Keratinocyte (primary cell): ENCODE results near the gene ERMAP. TPM values are rescaled to one million over a fixed set of nuclear protein-coding genes. Genes with fewer than 3 reads are reported as not detected.

Source experiments
- DNase-seq: peaks from one replicate; pipeline ENCODE4 v3.0.0-alpha.2; 2011; ENCODE audit warnings: low read depth, missing footprints, low spot score
- FAIRE-seq: peaks from 2 replicates; lab custom pipeline; 2011; peaks lifted over from hg19 to GRCh38; lab: Jason Lieb, UNC
- H2AFZ ChIP-seq: 2 replicates; pipeline ENCODE4 v1.6.0; 2012; ENCODE audit warnings: low read length, control low read depth, inconsistent platforms; ENCODE audit not compliant: control insufficient read depth
- H3K27ac ChIP-seq: 2 replicates; pipeline ENCODE4 v1.5.1; 2011; ENCODE audit warnings: low read length; ENCODE audit not compliant: control insufficient read depth, insufficient read depth
- H3K27me3 ChIP-seq: 3 replicates; pipeline ENCODE4 v1.6.0; 2011; ENCODE audit warnings: low read length; ENCODE audit not compliant: control insufficient read depth, insufficient read depth; ENCODE audit errors: extremely low read depth
- H3K36me3 ChIP-seq, 2 experiments: 2 replicates in 1 of 2; 3 replicates in 1 of 2; pipeline ENCODE4 v1.5.1; 2011; ENCODE audit warnings: low read length in 2 of 2, mild to moderate bottlenecking in 1 of 2; ENCODE audit not compliant: control insufficient read depth in 2 of 2, insufficient read depth in 2 of 2; ENCODE audit errors: extremely low read depth in 1 of 2
- H3K4me1 ChIP-seq: 3 replicates; pipeline ENCODE4 v1.5.1; 2011; ENCODE audit warnings: low read length; ENCODE audit not compliant: control insufficient read depth, insufficient read depth; ENCODE audit errors: extremely low read depth
- H3K4me2 ChIP-seq: 3 replicates; pipeline ENCODE4 v1.6.0; 2011; ENCODE audit warnings: low read depth, low read length; ENCODE audit not compliant: control insufficient read depth, insufficient read depth; ENCODE audit errors: extremely low read depth
- H3K4me3 ChIP-seq, 3 experiments: fragments of 200-600 bp in 1 of 3; sonication (generic) in 1 of 3; 2 replicates in 2 of 3; 3 replicates in 1 of 3; pipeline ENCODE4 v1.5.1; 2011 to 2016; ENCODE audit warnings: low read length in 3 of 3, mild to moderate bottlenecking in 3 of 3, control low read depth in 2 of 3, inconsistent platforms in 1 of 3, low read depth in 1 of 3, mixed read lengths in 1 of 3, mixed run types in 1 of 3, moderate library complexity in 1 of 3; ENCODE audit not compliant: control insufficient read depth in 2 of 3, insufficient read depth in 2 of 3; ENCODE audit errors: extremely low read depth in 1 of 3
- H3K79me2 ChIP-seq: 2 replicates; pipeline ENCODE4 v1.6.0; 2012; ENCODE audit warnings: low read length; ENCODE audit not compliant: control insufficient read depth, insufficient read depth
- H3K9ac ChIP-seq: 3 replicates; pipeline ENCODE4 v1.6.0; 2011; ENCODE audit warnings: low read length; ENCODE audit not compliant: control insufficient read depth, insufficient read depth; ENCODE audit errors: extremely low read depth
- H3K9me1 ChIP-seq: 3 replicates; pipeline ENCODE4 v1.6.0; 2011; ENCODE audit warnings: low read length; ENCODE audit not compliant: control insufficient read depth, insufficient read depth; ENCODE audit errors: extremely low read depth
- H3K9me3 ChIP-seq: 2 replicates; pipeline ENCODE4 v1.5.1; 2012; ENCODE audit warnings: low read depth, low read length; ENCODE audit not compliant: control insufficient read depth
- H4K20me1 ChIP-seq: 3 replicates; pipeline ENCODE4 v1.6.0; 2011; ENCODE audit warnings: low read length; ENCODE audit not compliant: control insufficient read depth, insufficient read depth; ENCODE audit errors: extremely low read depth
- CTCF ChIP-seq, 3 experiments: IDR thresholded peaks in 1 of 3; conservative IDR thresholded peaks in 1 of 3; optimal IDR thresholded peaks in 1 of 3; 2 replicates in 2 of 3; 3 replicates in 1 of 3; pipeline versions ENCODE3 to v1.5.1; 2011; ENCODE audit warnings: low read length in 3 of 3, mild to moderate bottlenecking in 3 of 3, moderate library complexity in 2 of 3, control low read depth in 1 of 3, inconsistent platforms in 1 of 3; ENCODE audit not compliant: insufficient read depth in 2 of 3; ENCODE audit errors: extremely low read depth in 1 of 3
- EZH2 ChIP-seq: IDR thresholded peaks from one replicate; pipeline ENCODE4 v1.6.1; 2012; ENCODE audit warnings: inconsistent platforms, mild to moderate bottlenecking, low read length, moderate library complexity
- dilution Hi-C: fragments of 300-500 bp; cut with MboI; formaldehyde crosslinking; loops from one replicate; pipeline ENCODE4 v1.7.0; 2020; ENCODE audit warnings: low sequenced_read_pairs; ENCODE audit not compliant: extremely low pct_ligation_motif_present
- polyA plus RNA-seq, 5 experiments: library from polyadenylated mRNA; depleted of rRNA in 3 of 5; stranded (reverse) in 3 of 5; stranded (forward) in 1 of 5; unstranded in 1 of 5; fragments of >200 nt; gene quantifications; 1 replicate in 1 of 5; 2 replicates in 3 of 5; 3 replicates in 1 of 5; pipeline versions ENCODE4 v1.2.1 to v1.2.3, GENCODE V29; 2011 to 2012; ENCODE audit warnings: missing spikeins in 2 of 5, low read depth in 1 of 5, low replicate concordance in 1 of 5

ERMAP gene
- polyA plus RNA-seq, 1 donor (not counting 4 experiments of a cell fraction or from before 2014, with no cell fraction given), result 5.6 TPM

GRCh38 chr1:42831273-42831672, 14.4 kb downstream of the ERMAP start:
- Histone ChIP-seq H3K4me3 (no peak overlapping the region), H3K27me3 (no peaks in the 10 kb centered on the region), H3K27ac (no peak overlapping the region), H2AFZ (no peak overlapping the region), H3K9me3 (no peaks in the 10 kb centered on the region), H3K9me1 (no peaks in the 10 kb centered on the region), H4K20me1 (no peaks in the 10 kb centered on the region), H3K36me3 (peaks cover 0 to 2% of the 10 kb centered on the region in 2 experiments), H3K9ac (no peak overlapping the region), H3K4me2 (no peak overlapping the region), H3K79me2 (no peaks in the 10 kb centered on the region), H3K4me1 (no peaks in the 10 kb centered on the region)
- dilution Hi-C loops, result no loop called here
- FAIRE-seq (no peak), DNase-seq (no peak)
- TF ChIP-seq EZH2, result no peak
- no peak for TF ChIP-seq CTCF (optimal IDR thresholded peaks at IDR 0.05 in 1 of 3, IDR thresholded peaks at IDR 0.05 in 1 of 3, conservative IDR thresholded peaks at IDR 0.05 in 1 of 3; ENCODE audit: extremely low read depth in 1 of 3, insufficient read depth in 2 of 3, low read length in 3 of 3)

GRCh38 chr1:42832641-42833240, 15.8 kb downstream of the ERMAP start:
- Histone ChIP-seq H3K27ac (no peak overlapping the region), H3K4me3 (no peak overlapping the region), H3K4me1 (no peaks in the 10 kb centered on the region), H3K79me2 (no peaks in the 10 kb centered on the region), H4K20me1 (no peaks in the 10 kb centered on the region), H3K9me1 (no peaks in the 10 kb centered on the region), H3K4me2 (no peak overlapping the region), H3K27me3 (no peaks in the 10 kb centered on the region), H2AFZ (no peak overlapping the region), H3K36me3 (peaks cover 0 to 2% of the 10 kb centered on the region in 2 experiments), H3K9me3 (no peaks in the 10 kb centered on the region), H3K9ac (no peak overlapping the region)
- DNase-seq (no peak), FAIRE-seq (no peak)
- TF ChIP-seq CTCF (optimal IDR thresholded peaks at IDR 0.05 in 1 of 3, IDR thresholded peaks at IDR 0.05 in 1 of 3, conservative IDR thresholded peaks at IDR 0.05 in 1 of 3; ENCODE audit: extremely low read depth in 1 of 3, insufficient read depth in 2 of 3, low read length in 3 of 3) (no peak), EZH2 (no peak)
- dilution Hi-C loops, result no loop called here
